Measurements from ENCODE around the gene SPARCL1.
"Not testable (repeated sequence)": the region's sequence is repeated elsewhere in the genome, so short reads cannot be mapped to it uniquely, and the experiment has no call there.

SPARCL1 gene

DNA sequence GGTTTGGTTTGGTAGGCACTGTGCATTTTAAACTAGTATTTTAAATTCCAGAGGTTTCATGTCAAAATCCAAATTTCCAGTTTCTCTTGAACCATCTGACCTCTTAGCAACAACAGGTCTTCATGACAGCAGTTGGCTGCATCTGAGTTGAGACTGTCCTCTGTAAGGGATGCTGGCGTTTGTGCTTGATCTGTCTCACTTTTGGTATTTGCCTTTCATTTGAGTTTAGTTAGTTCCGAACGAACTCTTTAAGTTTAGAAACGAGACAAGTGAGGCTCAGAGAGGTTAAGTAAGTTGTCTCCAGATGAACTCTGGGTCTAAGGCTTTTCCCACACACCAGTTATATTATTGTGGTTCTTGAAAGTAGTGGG is 29.1 kb downstream of the SPARCL1 start:
- no peak for DNase-seq (ENCODE audit: low read depth)

DNA sequence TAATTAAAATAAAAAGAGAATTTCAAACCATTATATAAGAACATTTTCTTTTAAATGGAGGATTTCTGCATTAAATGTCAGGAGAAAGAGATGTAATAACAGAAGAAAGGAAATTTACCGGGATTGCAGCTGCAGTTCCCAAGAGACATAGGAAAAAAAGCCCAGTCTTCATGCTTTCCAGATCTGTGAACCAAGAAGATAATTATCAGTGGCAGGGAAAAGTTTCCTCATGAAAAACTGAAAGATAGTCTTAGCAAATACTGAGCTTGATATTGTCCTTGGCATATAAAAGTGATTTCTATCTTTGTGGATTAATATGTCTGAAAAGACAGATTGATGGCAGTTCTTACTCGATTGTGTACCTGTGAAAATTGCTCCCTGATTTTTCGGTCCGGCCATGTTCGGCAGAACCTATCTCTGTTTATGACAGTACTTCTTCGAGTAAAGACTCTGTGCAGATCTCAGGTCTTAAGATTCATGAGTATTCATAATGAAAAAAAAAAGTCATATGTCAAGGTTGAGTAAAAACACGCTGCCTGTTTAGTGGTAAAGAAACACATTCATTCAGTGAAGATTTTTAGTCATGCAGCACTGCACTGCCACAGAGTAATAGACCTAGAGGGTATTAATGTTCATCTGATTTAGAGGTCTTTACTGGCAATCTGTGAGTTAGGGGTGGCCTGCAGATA is 29.6 kb downstream of the SPARCL1 start:
- no peak for DNase-seq (ENCODE audit: low read depth)

DNA sequence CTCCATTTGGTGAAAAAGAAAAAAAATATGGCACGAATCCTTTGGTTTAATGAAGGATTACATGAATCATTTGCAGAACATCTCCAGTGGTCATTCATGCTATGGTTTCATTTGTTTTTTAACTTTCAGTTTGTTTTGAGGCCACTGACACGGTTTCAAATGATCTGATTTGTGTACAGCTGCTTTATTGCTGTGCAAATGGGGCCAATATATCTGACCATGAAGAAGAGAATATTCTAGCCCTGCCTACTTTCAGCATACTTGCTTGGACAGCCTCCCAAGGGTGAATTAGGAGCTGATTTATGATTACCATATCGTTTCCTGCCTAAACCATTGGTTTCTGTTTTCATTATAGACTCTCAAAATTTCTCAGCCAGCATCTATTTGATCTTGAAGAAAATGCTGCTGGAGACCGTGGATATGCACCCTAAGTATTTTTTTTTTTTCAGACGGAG is 30.7 kb downstream of the SPARCL1 start:
- DNase-seq (ENCODE audit: low read depth): peak; percentile 57

DNA sequence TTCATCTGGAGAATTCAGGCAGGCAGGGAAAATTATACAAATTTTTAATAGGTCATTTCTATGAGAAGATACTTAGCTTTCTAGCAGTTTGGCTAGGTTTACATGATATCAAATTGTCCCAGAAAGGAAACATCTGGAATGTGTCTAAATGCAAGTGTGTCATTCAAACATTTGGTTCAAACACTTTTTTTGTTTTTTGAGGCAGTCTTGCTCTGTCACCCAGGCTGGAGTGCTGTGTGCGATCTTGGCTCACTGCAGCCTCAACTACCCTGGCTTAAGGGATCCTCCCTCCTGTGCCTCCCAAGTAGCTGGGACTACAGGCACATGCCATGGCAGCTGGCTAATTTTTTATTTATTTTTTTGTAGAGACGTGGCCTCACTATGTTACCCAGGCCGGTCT is 31.6 kb downstream of the SPARCL1 start:
- no peak for DNase-seq (ENCODE audit: low read depth)

DNA sequence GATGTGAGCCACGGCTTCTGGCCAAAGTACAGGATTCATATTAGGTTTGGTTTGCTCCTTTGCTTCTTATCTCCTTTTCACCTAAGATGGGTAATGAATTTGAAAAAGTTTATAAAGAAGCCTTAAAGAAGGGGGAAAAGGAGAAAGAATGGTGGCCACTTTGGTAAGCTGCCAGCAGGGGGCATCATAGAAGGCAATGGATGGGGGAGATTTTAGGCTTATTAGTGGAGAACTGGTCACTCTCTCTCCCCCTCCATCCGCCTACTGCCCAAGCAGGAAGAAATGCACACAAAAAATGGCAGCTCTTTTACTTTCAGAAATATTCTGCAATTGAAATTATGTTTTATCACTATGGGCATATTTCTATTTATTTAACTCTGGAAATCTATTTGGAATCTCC is 32.0 kb downstream of the SPARCL1 start:
- no peak for DNase-seq (ENCODE audit: low read depth)

DNA sequence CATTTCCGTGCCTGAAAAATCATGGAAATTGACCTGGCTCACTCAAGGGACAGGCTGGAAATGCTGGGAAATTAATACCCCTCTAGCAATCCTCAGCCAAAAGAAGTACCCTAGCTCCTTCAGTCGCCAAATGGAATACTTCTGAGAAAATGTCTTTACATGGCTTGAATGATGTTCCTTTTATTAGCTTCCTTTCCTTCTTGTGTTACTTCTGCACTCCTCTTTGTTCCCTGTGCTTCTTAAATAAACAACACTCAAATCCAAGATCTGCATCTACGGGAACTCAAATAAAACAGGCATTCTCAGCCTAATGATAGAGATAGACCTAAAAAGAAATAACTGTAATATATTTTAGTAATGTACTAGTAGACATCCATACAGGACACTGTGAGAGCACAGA is 36.1 kb downstream of the SPARCL1 start:
- no peak for DNase-seq (ENCODE audit: low read depth)

DNA sequence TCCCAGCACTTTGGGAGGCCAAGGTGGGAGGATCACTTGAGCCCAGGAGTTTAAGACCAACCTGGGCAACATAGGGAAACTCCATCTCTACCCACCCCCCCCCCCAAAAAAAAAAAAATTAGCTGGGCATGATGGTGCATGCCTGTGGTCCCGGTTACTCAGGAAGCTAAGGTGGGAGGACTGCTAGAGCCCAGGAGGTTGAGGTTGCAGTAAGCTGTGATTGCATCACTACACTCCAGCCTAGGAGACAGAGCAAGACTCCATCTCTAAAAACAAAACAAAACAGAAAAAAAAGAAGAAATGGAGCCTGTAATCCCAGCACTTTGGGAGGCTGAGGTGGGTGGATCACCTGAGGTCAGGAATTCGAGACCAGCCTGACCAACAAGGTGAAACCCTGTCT is 37.3 kb downstream of the SPARCL1 start:
- not testable (repeated sequence) for DNase-seq (ENCODE audit: low read depth)

DNA sequence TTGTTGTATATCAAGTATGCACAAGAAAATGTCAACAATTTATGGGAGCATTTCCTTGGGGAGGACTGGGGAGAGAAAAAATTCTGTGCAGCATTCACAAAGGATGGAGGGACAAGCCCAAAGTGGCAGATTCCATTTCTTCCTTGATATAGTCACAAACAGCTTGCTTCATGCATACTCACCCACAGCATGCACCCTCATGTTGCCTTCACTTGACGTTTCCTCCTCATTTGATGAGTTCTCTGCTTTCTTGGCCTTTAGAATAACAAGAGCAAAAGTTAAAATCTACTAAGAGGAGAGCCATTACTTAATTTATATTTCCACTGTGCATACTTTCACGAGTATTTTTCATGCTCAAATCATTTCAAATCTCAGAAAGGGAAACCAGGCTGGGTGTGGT is 37.7 kb downstream of the SPARCL1 start:
- DNase-seq (ENCODE audit: low read depth): no peak

DNA sequence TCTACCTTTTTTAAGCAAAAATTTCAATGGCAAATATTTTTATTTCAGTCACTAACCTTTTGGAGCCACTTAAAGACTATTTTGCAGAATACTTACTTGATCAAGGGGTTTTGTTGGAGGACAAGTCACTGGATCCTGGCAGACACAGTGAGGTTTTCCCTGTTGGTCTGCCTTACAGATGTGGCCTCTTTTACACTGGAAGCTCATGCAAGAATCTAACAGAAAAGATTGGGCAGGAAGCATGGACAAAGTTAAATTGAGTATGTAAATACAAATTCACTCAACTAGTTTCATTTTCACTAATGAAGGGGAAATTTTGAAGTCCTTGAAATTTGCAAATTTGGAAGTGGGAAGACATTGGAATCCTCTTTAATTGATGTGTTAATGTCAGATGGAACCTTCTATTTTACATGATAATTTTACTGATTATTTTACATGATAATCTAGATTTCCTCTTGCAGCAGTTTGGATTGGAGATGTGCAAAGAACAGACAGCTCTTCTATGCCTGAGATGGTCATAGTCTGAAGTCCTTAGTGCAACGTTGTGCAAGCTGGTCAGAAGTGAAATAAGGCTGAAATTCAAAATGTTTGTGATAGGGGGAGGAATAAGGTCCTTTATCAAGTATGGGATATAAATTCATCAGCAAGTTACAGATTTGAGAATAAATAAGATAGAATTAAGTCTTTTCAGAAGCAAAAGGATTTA is 38.4 kb downstream of the SPARCL1 start:
- no peak for DNase-seq (ENCODE audit: low read depth)

DNA sequence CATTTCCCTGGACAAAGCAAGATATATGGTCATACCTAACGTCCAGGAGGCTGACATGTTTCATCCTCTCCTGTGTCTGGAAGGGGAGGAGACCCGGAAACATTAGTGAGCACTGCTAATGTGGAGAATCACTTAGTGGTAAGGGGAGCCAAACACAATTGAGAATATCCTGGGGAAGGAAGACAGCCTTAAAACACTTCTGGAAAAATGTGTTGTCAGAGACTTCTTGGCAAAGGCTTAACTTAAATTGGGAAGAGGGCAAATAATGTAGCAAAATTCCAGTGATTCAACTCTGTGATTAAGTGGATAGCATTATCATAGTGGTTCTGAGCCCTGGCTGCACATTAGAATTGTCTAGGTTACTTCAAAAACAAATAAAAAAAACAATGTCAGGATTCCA is 39.5 kb downstream of the SPARCL1 start:
- DNase-seq (ENCODE audit: low read depth): peak; percentile 40

DNA sequence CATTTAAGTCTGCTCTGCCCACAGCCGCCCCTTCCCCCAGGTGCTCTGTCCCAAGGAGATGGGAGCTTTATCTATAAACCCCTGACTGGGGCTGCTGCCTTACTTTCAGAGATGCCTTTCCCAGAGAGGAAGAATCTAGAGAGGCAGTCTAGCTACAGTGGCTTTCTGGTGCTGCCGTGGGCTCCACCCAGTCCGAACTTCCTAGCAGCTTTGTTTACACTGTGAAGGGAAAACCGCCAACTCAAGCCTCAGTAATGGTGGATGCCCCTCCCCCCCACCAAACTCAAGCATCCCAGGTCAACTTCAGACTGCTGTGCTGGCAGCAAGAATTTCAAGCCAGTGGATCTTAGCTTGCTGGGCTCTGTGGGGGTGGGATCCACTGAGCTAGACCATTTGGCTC is 40.5 kb downstream of the SPARCL1 start:
- not testable (repeated sequence) for DNase-seq (ENCODE audit: low read depth)

DNA sequence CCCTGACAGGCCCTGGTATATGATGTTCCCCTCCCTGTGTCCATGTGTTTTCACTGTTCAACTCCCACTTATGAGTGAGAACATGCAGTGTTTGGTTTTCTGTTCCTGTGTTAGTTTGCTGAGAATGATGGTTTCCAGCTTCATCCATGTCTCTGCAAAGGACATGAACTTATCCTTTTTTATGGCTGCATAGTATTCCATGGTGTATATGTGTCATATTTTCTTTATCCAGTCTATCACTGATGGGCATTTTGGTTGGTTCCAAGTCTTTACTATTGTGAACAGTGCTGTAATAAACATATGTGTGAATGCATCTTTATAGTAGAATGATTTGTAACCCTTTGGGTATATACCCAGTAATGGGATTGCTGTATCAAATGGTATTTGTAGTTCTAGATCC is 45.9 kb downstream of the SPARCL1 start:
- not testable (repeated sequence) for DNase-seq (ENCODE audit: low read depth)

DNA sequence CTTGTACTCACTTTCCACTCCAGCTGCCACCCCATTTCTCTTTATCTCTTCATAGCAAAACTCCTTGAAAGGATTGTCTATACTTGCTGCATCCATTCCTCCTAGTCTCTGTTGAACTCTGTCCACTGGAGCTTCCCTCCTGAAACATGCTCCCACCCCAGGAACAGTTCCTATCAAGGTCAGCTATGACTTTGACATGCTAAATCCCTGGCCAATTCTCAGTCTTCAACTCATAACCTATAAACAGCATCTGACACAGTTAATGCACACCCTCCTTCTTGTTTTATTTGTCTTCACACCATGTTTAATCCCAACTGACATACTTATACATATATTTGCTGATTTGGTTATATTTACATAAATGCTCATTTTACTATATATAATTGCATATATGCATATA is 47.8 kb downstream of the SPARCL1 start:
- DNase-seq (ENCODE audit: low read depth): no peak

DNA sequence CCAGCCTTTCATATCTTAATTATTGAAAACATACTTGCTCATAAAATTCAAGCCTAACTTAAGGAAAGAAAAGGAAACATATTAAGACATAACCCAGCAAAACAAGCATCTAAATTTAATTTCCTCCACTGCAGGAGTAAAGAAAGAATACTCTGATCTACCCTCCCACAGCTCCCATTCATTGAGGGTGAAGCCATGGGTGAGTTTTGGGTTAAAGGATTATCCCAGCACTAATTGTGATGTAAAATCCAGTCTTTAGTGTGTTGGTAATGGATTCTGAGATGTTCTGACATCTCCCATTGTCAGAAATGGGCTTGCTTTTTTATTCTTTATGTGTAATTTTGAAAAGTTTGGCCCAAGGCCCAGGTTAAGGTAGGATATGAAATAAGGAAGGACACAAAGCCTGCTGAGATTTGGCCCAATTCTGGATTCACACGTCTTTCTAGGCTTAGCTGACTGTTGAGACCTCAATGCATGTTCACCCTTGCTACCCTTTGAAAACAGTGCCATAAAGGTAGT is 50.4 kb downstream of the SPARCL1 start:
- no peak for DNase-seq (ENCODE audit: low read depth)

DNA sequence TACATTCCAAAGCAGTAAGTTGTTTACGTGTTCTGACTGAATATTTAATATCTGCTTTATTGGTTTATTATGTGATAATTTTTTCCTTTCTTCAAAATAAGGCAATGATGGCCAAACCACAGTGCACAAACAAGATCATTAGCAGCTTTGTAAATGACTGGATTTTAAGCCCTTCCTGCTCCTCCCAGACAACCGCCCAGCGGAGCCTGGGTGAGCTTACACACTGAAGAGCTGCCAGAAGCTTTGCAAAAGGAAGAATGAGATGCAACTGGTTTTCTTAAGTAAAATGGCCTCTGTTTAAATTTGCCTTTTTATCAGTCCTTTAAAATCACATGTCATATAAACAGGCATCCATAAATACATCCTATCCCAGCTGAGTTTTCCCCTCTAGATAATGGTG is 52.2 kb downstream of the SPARCL1 start:
- no peak for DNase-seq (ENCODE audit: low read depth)

DNA sequence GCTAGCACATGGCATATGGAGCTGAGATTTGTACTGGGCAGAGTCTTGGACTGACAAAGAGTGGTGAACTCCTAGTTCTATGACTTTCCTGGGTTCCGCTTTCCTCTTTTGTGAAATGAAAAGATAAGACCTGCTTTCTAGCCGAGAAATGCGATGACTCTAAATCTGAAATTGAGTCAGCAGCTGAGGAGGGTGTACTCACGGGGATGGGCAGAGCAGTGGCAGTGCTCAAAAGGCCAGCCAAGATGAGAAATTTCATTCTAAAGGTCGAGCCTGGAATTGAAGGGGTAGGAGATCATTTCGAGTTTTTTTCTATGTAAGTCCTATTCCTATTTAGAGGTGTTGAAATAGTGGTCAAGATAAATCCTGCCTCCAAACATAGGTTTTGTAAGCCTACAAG is 59.8 kb downstream of the SPARCL1 start:
- DNase-seq (ENCODE audit: low read depth): no peak

DNA sequence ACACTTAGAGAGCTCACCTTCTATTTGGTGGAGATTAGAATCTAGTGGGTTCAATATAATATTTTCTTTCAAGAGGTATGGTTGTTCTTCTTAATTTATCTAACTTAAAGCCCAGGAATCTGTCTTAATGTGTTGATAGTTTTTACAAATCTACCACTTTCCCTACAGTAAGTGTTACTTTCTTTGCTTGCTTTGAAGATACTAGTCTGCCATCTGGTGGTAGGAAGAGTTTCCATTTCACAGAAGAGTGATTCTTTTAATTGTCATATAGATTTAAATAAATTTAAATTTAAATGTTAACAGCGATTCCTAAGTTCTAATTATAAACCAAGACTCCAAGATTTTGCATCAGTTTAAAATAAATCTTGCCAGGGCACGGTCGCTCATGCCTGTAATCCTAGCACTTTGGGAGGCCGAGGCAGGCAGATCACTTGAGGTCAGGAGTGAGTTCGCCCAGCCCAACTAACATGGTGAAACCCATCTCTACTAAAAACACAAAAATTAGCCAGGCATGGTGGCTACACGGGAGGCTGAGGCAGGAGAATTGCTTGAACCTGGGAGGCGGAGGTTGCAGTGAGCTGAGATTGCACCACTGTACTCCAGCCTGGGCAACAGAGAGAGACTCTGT is 63.3 kb downstream of the SPARCL1 start:
- DNase-seq (ENCODE audit: low read depth): peak; percentile 30

DNA sequence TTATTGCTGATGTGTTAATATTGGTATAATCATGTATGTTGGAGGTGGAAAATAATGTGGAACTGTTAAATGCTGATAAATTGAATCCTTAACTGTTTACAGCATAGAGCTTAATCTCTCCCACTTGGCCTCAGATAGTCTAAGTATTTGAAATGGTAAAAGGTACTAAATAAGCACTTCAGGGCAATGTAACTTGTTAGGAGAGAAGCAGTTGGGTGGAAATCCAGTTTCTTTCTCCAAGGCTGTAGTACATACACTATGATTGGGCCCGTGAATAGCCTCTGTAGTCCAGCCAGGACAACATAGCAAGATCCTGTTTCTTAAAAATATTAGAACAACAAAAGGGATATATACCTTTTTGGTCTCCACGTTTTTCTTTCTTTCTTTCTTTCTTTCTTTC is 67.1 kb downstream of the SPARCL1 start:
- no peak for DNase-seq (ENCODE audit: low read depth)

DNA sequence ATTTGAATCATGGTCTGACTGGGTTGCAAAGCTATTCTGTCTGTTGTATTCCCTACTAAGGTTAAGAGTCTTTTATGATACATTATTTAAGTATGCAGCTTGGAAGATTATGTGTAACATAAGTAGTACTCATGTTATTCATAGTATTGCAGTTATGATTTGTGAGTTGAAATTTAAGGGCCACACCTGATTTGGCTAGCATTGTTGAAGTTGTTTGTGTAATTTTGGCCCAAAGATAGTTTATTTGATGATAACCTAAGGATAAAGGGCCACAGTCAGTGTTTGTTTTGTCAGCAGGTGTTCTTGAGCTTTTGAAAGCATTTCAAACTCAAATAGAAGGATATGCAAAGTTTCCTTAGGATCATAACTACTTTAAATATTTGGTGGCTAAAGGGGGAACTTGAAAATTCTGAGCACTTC is 67.9 kb downstream of the SPARCL1 start:
- no peak for DNase-seq (ENCODE audit: low read depth)

DNA sequence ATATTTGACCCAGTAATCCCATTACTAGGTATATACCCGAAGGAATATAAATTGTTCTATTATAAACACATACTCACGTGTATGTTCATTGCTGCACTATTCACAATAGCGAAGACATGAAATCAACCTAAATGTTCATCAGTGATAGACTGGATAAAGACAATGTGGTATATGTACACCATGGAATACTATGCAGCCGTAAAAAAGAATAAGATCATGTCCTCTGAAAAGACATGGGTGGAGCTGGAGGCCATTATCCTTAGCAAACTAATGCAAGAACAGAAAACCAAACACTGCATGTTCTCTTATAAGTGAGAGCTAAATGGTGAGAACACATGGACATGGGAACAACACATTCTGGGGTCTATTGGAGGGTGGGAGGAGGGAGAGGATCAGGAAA is 70.3 kb downstream of the SPARCL1 start:
- DNase-seq (ENCODE audit: low read depth): no peak

DNA sequence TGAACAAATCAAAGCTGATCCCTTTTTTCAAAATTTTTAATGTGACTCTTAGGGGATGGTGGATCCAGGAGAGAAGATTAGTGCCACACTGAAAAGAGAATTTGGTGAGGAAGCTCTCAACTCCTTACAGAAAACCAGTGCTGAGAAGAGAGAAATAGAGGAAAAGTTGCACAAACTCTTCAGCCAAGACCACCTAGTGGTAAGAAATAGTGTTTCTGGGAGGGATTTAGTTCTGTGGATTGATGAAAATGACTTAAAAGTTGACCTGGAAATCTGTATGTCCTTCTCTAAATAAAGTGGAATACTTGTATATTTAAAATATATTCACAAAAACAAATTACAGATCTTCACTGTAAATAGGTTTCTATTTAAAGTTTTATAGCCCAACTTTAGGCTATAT is 77.6 kb downstream of the SPARCL1 start:
- DNase-seq (ENCODE audit: low read depth): no peak

DNA sequence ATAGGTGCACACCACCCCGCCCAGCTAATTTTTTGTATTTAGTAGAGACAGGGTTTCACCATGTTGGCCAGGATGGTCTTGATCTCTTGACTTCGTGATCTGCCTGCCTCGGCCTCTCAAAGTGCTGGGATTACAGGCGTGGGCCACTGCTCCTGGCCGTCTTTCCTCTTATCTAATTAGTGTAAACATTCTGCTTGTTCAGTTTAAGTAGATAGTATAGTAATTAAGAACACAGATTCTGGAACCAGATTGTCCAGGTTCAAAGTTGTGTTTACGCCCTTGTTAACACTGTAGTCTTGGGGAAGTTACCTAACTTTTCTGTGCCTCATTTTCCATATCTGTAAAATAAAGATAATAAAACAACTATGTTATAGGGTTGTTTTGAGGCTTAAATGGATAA is 82.8 kb downstream of the SPARCL1 start:
- DNase-seq (ENCODE audit: low read depth): not testable (repeated sequence)

DNA sequence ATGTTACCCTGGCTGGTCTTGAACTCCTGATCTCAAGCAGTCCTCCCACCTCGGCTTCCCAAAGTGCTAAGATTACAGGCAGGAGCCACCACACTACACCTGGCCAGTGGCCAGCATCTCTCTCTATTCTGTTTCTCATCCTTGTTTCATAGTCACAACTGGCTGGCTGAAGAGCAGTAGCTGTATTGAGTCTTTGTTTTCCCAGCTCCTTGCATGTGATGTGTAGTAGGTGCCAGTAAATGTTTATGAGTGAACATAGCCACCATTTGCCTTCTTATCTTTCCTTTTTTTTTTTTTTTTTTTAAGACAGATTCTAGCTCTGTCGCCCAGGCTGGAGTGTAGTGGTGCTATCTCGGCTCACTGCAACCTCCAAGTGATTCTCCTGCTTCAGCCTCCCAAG is 83.2 kb downstream of the SPARCL1 start:
- DNase-seq (ENCODE audit: low read depth): no peak

All from stromal cell of bone marrow (primary cell).